GM19023 (cell line): ENCODE data around the gene GAS5.
A peak's percentile ranks its signal among the peaks of the same experiment; 100 is the strongest.
"Not testable (repeated sequence)": the region's sequence is repeated elsewhere in the genome, so short reads cannot be mapped to it uniquely, and the experiment has no call there.

Experiments used
- ATAC-seq: cut with Tn5 transposase; IDR thresholded peaks from one replicate; pipeline ENCODE4 v1.9.1; 2021; ENCODE audit warnings: mild to moderate bottlenecking, moderate library complexity; ENCODE audit not compliant: unreplicated experiment

The GAS5 gene

DNA sequence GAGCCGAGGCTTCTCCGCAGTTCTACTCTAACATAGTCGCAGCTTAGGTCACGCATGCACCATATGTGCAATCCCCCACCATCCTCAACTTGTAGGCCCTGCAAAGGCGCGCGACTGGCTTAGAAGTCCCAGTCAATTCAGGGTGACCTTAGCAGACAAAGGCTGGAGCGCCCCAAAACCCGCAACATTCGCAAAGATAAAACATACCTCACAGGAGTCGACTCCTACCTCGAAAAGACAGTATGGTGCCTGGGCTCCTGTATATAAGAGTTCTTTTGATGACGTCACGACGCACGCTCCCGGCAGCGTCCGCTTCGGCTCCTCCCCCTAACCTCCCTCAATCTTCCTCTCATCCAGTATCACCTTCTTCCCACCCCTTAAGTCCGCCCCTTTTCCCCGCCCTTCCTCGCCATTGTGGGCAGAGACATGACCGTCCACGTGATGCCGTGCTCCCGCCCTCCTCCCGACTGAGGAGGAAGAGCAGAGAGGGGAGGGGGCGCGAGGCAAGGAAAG is at the start of gene GAS5:
Gene GAS5 (minus strand): TSS at position 237 of the 513 bp plus-strand sequence.
- ATAC-seq, result peak; percentile 67

DNA sequence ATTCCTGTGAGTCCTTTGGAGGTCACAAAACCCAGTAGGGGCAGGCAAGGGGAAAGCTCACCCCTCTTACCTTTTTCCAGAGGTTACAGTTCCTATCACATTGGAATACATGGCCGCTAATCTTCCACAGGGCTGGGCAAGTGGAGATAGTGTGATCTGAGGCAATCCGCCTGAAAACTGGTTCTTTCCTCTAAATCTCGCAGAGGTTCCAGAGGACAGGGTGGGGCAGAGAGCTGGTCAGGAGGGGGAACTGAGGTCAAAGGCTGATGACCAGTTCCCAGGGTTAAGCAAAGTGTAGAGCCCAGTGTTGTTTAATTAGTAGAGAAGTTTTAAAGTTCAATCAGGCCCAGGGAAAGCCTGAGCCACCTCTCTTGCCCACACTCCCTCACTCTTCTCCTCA is 49.4 kb upstream of the GAS5 start, which contains the start of gene SERPINC1:
Gene SERPINC1 (minus strand): TSS at position 179 of the 400 bp plus-strand sequence. CDS start 68 bp downstream, at position 111.
- no peak for ATAC-seq

DNA sequence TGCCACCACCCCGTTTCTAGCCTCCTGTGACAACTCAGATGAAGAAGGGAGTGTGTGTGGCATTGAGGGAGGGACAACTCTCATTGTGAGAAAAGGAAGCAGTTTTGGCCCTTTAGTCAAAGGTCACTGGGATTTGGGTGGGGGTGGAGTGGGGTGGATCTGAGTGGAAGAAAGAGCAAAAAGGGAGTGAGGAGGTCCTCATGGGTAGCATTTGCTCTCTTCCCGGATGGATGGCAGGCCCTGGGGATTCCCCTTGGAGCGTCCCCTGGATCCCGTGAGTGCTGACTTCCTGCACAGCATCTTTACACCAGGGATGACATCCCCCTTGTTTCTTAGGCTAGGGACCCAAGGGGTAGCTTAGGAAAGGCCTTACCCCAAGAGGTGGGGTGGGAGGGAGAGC is 48.9 kb upstream of the GAS5 start:
- ATAC-seq, result no peak

DNA sequence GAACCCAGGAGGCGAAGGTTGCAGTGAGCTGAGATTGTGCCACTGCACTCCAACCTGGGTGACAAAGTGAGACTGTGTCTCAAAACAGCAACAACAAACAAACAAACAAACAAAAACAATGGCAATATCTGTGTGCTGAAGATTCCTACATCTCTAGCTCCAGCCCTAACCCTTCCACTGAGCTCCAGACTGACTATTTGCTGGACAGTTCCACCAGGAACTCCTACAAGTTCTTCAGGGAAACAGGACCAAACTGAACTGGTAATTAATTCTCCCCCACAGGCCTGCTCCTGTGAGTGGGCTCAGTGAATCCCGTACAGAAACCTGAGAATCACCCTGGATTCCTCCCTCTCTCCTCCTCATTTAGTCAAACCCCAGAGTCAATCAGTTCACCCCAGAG is 47.8 kb upstream of the GAS5 start:
- no peak for ATAC-seq

DNA sequence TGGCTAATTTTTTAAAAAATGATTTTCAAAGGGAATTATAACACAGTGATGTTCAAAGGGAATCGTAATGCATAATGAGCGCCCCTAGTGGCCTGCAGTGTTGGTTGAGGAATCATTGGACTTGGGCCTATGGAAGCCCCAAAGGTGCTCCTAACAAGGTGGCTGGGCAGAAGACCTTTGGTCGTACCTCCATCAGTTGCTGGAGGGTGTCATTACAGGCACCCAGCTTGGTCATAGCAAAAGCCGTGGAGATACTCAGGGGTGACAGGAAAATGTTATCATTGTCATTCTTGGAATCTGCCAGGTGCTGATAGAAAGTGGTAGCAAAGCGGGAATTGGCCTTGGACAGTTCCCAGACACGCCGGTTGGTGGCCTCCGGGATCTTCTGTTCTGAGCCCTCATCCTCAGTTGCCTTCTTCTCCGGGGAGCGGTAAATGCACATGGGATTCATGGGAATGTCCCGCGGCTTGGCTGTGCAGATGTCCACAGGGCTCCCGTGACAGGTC is 46.6 kb upstream of the GAS5 start:
- no peak for ATAC-seq

DNA sequence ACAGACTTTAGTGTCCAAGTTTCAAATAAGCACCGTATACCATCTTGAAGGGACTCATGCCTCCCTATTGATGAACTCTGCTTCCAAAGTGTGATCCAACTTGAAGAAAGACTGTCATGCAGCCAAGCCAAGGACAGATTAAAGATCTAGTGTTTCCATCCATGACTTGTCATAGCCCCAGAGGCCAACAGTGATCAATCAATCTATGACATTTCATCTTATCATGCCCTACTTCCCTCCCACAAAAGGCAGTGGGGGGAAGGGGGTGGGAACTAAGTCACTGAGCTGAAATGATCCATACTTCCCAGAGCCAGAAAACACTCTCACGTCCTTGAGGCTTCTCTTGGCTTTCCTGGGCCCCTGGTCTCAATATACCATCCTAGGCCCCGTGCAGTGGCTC is 45.3 kb upstream of the GAS5 start:
- ATAC-seq, result no peak

DNA sequence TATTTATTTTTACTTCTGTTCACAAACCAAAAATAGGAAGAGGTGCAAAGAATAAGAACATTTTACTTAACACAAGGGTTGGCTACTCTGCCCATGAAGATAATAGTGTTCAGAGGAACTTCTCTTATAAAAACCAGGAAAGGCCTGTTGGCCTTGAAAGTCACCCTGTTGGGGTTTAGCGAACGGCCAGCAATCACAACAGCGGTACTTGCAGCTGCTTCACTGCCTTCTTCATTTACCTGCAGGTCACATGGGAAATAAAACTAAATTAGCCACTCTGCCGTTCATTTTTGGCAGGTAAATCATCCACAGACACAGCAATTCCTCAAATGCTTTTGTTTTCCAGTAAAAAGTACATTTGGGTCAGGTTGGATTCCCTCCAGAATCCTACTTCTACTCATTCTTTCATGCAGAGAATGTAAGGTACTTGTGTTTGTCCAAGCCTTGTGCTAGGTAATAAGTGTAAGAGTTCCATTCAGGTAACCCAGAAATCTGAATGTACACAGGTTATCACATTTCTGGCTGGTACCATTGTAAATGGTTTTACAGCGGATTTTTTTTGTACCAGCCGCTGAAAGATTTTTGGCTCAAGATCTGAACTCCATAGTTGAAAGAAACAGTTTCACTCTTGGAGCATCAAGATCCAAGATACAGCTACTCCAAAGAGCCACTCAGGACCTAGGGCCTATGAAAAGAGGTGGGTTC is 36.2 kb upstream of the GAS5 start:
- no peak for ATAC-seq

DNA sequence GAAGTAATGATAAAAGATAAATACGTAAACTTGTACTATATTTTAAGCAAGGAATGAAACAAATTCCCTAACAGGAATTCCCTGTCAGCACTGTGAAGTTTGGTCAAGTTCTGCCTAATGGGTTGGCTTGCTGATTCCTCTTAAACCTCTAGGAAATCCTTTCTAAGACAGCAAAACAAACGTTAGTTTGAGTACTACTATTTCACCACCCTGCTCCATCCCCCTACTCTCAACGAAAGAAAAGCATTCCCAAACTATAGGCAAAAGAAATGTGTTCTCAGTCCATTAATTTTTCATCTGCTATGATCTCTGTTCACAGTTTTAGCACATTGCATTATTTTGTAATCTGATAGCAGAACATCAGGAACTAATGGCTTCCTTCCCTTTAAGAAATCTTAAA is 33.2 kb upstream of the GAS5 start:
- ATAC-seq, result no peak

DNA sequence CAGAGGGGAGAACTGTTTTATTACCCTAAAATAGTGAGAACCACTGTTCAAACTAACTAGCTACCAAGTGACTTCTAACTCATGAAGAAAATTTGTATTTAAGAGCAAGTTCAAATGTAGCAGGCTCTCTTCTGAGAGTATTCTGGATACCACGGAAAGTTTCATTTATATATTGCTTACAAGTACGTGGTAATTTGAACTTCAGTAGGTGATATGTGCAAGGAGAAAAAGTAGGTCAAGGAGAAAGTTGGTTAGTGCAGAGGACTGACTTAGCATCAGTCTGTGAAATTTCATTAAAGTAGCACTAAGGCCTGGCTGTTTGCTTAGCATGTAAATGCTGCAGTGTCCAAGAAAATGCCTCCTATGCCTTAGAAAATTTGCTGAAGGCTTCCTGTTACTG is 32.6 kb upstream of the GAS5 start:
- ATAC-seq, result no peak

DNA sequence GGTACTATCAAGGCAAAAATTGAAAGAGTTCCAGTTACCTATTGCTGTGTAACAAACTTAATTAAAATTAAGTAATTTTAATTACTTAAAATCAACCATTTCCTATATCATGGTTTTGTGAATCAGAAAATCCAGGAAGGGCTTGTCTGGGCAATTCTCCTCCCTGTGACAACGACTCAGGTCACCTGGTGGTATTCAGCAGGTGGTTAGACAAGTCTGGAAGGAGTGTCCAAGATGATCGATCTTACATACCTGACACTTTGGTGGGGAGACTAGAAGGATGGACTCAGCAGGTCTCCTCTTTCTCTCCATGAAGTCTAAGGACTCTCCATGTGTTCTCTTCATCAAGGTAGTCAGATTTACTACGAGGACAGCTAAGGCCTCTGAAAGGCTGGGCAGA is 26.4 kb upstream of the GAS5 start:
- ATAC-seq, result no peak

DNA sequence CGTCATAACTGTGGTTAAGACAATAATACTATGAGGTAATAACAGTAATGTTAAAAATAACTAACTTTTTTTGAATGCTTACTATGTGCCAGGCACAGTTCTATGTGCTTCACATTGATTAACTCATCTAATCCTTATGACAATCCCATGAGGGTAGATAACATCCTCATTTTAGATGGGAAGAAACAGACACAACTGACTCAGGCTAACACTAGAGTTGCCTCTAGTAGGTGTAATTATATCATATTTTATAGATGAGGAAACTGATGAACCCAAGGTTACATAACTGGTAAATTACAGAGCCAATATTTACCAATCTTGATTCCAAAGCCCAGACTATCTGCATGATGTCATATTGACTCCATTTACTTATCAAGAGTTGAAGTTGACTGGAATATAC is 25.8 kb upstream of the GAS5 start:
- no peak for ATAC-seq

DNA sequence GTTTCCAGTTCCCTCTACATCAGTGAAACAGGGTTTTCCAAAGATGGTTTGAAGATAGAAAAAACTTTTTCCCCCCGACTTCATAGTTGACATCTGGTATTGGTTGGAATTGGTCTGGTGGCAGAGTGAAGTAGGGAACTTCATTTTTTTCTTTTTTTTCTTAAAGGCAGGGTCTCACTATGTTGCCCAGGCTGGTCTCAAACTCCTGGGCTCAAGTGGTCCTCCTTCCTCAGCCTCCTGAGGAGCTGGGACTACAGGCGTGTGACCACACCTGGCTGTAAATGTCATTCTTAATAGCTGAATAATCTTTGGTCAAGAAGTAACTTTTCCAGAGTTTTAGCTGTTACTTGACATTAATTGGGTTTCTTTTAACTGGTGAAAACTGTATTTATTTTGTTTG is 22.1 kb upstream of the GAS5 start:
- ATAC-seq, result no peak

DNA sequence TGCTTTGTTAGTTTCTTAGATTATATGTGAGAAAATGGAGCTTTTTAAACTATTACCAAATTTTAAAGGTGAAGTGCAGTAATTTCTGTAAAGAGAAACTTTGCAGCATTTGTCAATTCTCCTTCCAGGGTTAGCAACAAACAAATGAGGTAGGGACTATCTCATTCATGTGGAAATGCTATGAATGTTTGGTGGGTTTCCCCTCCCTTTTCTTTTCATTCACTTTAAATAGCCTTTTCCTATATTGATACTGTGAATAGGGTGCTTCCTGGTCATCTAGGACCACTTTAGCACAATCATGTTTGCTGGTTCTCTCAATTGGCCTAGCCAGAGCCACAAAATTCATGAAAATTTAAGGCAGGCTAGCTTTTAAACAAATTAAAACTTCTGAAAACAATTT is 21.0 kb upstream of the GAS5 start:
- no peak for ATAC-seq

DNA sequence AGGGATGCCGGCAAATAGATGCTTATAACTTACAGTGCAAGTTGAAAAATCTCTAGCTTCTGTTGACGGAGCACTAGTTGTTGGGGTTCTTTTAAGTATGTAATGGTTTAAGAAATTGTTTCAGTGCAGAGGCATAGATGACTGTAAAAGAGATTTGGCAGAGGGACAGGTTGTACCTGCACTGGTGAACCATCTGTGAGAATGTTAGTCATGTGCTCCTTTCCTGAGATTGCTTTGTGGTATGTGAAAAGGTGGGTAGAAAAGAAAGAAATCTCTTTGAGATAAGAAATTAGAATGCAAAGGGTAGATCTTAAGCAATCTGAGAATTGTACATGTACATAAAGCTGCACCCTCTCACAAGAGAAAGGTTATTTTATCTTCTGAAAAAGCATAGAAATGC is 19.8 kb upstream of the GAS5 start:
- ATAC-seq, result no peak

DNA sequence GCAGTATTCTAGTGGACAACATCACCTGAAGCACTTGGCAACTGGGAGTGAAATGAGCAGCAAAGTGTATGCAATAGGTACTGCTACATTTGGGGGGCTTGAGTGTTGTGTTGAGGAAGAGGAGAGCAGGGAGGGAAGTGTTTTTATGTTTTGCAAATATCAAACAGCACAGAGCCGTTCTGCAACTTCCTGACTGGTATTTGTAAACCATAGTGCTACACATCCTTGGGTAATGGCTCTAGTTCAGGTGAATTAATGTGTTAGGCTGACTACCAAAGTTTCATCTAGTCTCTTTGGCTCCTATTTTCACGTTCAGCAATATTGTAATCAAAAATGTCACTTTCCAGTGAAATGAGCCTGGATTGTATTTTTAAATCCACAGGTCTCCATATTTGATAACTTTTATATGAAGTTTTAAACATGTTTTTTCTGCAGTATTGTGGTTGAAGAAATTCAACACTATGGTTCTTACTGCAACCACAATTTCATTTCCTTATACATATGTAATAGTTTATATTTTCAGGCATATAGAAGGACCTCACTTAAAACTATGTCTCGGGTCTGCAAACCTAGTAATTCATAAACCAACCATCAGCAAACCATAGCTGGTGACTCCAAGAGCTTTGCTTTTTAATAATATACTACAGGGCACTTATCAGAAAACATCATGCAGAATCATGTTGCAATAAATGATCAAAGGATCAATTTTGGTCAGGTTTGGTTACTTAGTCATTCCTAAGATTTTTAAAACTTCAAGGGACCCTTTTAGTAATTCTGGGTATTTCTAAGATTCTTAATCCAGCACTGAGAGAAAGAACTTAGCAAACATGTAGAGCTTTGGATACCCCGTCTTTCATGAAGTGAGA is 19.2 kb upstream of the GAS5 start:
- no peak for ATAC-seq

DNA sequence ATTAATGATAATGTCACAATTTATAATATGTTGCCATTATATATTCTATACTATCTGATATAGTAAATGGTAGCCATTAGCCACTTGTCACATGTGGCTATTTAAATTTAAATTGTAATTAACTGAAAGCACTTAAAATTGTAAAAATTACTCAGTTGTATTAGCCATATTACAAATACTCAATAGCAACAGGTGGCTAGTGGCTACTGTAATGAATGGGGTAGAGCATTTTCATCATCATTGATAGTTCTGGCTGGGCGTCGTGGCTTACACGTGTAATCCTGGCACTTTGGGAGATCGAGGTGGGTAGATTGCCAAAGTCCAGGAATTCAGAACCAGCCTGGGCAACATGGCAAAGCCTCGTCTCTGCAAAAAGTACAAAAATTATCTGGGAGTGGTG is 16.9 kb upstream of the GAS5 start:
- ATAC-seq, result no peak

DNA sequence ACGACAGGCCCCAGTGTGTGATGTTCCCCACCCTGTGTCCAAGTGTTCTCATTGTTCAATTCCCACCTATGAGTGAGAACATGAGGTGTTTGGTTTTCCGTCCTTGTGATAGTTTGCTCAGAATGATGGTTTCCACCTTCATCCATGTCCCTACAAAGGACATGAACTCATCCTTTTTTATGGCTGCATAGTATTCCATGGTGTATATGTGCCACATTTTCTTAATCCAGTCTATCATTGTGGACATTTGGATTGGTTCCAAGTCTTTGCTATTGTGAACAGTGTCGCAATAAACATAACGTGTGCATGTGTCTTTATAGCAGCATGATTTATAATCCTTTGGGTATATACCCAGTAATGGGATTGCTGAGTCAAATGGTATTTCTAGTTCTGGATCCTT is 13.3 kb upstream of the GAS5 start:
- not testable (repeated sequence) for ATAC-seq

DNA sequence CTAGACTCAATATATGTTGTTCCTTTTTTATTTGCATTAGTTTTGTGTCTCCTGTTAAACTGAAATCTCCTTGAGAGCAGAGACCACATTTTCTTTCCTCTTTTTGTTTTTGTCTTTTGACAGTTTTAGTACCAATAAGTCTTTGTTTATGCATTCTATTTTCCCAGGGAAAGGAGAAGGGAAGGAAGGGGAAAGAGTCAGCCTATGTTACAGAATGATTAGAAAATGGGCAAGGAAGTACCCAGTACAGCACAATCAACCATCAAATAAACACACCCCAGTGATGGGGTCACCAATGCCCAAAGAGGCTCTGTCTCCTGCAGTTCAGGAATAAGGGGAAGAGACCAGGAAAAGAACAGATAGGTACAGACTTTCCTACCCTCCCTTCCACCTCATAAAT is 10.5 kb upstream of the GAS5 start:
- no peak for ATAC-seq

DNA sequence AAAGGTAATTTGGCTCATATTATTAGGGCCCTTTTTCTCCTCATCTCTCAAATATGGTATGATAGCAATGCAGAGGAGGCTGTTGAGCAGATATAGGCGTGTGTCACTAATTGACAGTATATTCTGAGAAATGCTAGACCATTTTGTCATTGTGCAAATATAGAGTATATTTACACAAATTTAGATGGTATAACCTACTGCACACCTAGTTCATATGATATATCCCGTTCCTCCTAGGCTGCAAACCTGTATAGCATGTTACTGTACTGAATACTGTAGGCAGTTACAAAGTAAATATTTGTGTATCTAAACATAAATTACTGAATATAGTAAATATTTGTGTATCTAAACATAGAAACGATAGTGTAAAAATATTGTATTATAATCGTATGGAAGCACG is 8.9 kb upstream of the GAS5 start:
- ATAC-seq, result no peak

DNA sequence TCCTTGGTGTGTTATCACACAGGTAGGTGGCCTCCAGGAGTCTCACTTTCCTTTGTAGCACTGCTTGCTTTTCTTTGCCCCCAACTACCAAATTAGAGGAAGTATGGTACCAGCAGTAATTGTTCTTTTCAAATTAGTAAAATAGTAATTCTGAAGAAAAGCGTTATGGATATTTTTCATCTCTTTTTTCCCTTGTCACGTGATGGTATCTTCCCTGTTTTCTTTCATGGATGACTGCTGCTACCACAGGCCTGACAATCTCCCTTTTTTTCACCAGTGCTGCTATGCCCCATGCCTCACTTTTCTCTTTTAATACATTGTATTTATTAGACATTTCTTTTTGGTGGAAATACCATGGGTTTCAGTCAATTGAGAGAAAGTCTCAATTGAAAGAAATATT is 3.7 kb upstream of the GAS5 start:
- ATAC-seq, result no peak

DNA sequence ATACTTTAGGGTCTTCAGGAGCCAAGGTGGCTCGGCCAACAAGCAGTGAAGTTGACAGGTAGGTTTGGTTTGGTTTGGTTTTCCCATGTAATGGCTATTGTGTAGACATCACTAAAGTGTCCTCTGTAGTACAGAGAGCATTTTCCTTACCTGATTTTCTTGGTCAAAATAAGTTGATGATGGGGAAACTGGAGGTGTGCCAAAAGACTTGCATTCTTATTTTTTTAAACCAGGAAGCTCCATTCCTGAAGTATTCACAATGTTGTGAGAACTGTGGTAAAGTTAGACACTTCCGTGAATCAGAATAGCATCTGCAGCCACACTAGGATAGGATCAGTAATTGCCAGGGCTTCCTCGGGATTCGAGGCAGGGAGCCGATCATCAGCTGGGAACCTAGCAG is 3.3 kb upstream of the GAS5 start:
- ATAC-seq, result no peak
